ENCODE data around the gene CIDEC.
A peak's percentile ranks its signal among the peaks of the same experiment; 100 is the strongest.

Gene CIDEC

GRCh38 chr3:9843715-9844438, 36.2 kb downstream of the CIDEC start, which contains the start of gene RPUSD3:
RPUSD3 (minus strand) TSS chr3:9844008; CDS start chr3:9843990, 18 bp downstream.
- H3K27ac ChIP-seq (ENCODE audit: low read depth, low read length): peak within 1 kb of the TSS; percentile 4; the same call in 1 of the 2 replicates
- H3F3A ChIP-seq (ENCODE audit: insufficient read depth): no peaks in the 10 kb centered on the region
- peak within 1 kb of the TSS; percentile 97 for H2AFZ ChIP-seq (ENCODE audit: low read depth, low read length, severe bottlenecking)
- no peaks in the 10 kb centered on the region for H3K79me2 ChIP-seq (ENCODE audit: insufficient read depth, low read length)
- H3K9me3 ChIP-seq (ENCODE audit: insufficient read depth, low read length): no peaks in the 10 kb centered on the region
- no peaks in the 10 kb centered on the region for H3K9me2 ChIP-seq (replicated peaks; ENCODE audit: insufficient read depth, low read length)
- H3K36me3 ChIP-seq (ENCODE audit: low read length): no peaks in the 10 kb centered on the region
- no peak for TF ChIP-seq CTCF (IDR thresholded peaks at IDR 0.05; ENCODE audit: insufficient read depth, low read length, poor library complexity, severe bottlenecking)
- no peak for TF ChIP-seq EZH2phosphoT487 (conservative IDR thresholded peaks at IDR 0.05; ENCODE audit: low read length)
- no peaks in the 10 kb centered on the region for H3K27me3 ChIP-seq (ENCODE audit: low read length)
- peak within 1 kb of the TSS; percentile 76 for H3K4me2 ChIP-seq (ENCODE audit: low read depth, low read length, poor library complexity, severe bottlenecking)
- H4K20me1 ChIP-seq (ENCODE audit: low read depth, low read length): no peaks in the 10 kb centered on the region
- H3K9ac ChIP-seq (ENCODE audit: low read length): peak within 1 kb of the TSS; percentile 77
- H3K4me3 ChIP-seq (ENCODE audit: insufficient read depth, low read length, poor library complexity, severe bottlenecking): peak within 1 kb of the TSS; percentile 65

GRCh38 chr3:9841015-9841414, 39.0 kb downstream of the CIDEC start:
- Histone ChIP-seq H3K4me3 (ENCODE audit: insufficient read depth, low read length, poor library complexity, severe bottlenecking) (no peak overlapping the region), H2AFZ (ENCODE audit: low read depth, low read length, severe bottlenecking) (no peak overlapping the region), H3K27ac (ENCODE audit: low read depth, low read length) (no peak overlapping the region), H3K9ac (ENCODE audit: low read length) (no peak overlapping the region), H4K20me1 (ENCODE audit: low read depth, low read length) (no peaks in the 10 kb centered on the region), H3K9me2 (replicated peaks; ENCODE audit: insufficient read depth, low read length) (no peaks in the 10 kb centered on the region), H3K9me3 (ENCODE audit: insufficient read depth, low read length) (no peaks in the 10 kb centered on the region), H3K4me2 (ENCODE audit: low read depth, low read length, poor library complexity, severe bottlenecking) (no peak overlapping the region), H3K36me3 (ENCODE audit: low read length) (no peaks in the 10 kb centered on the region), H3K79me2 (ENCODE audit: insufficient read depth, low read length) (no peaks in the 10 kb centered on the region), H3F3A (ENCODE audit: insufficient read depth) (no peaks in the 10 kb centered on the region), H3K27me3 (ENCODE audit: low read length) (no peaks in the 10 kb centered on the region)
- TF ChIP-seq EZH2phosphoT487 (conservative IDR thresholded peaks at IDR 0.05; ENCODE audit: low read length) (no peak), CTCF (IDR thresholded peaks at IDR 0.05; ENCODE audit: insufficient read depth, low read length, poor library complexity, severe bottlenecking) (no peak)

- H3K4me2 ChIP-seq (ENCODE audit: low read depth, low read length, poor library complexity, severe bottlenecking): no peak overlapping the region
- no peaks in the 10 kb centered on the region; the same call in 1 of the 2 replicates for H3K36me3 ChIP-seq (ENCODE audit: low read length)
- H3K4me3 ChIP-seq (ENCODE audit: insufficient read depth, low read length, poor library complexity, severe bottlenecking): no peak overlapping the region
Observed at GRCh38 chr3:9838856-9839255, 41.2 kb downstream of the CIDEC start.

More at GRCh38 chr3:9838856-9839255, 41.2 kb downstream of the CIDEC start:
- Histone ChIP-seq H4K20me1 (ENCODE audit: low read depth, low read length) (no peaks in the 10 kb centered on the region), H3K79me2 (ENCODE audit: insufficient read depth, low read length) (no peaks in the 10 kb centered on the region), H3F3A (ENCODE audit: insufficient read depth) (no peaks in the 10 kb centered on the region), H2AFZ (ENCODE audit: low read depth, low read length, severe bottlenecking) (no peak overlapping the region), H3K27me3 (ENCODE audit: low read length) (no peaks in the 10 kb centered on the region), H3K9me2 (replicated peaks; ENCODE audit: insufficient read depth, low read length) (no peaks in the 10 kb centered on the region), H3K9ac (ENCODE audit: low read length) (no peak overlapping the region), H3K27ac (ENCODE audit: low read depth, low read length) (no peak overlapping the region), H3K9me3 (ENCODE audit: insufficient read depth, low read length) (no peaks in the 10 kb centered on the region)
- TF ChIP-seq CTCF (IDR thresholded peaks at IDR 0.05; ENCODE audit: insufficient read depth, low read length, poor library complexity, severe bottlenecking) (no peak), EZH2phosphoT487 (conservative IDR thresholded peaks at IDR 0.05; ENCODE audit: low read length) (no peak)
